Skeletal muscle tissue (tissue), 4 donors: ENCODE data around the gene CD79B. TPM values are rescaled to one million over a fixed set of nuclear protein-coding genes. Genes with fewer than 3 reads are reported as not detected.

Experiments used
- H3K27ac ChIP-seq: one replicate; pipeline ENCODE4 v1.7.0; 2013; ENCODE audit warnings: mild to moderate bottlenecking, low read depth, low read length, inconsistent platforms
- H3K27me3 ChIP-seq, 3 donors: one replicate each; pipeline ENCODE4 v1.7.0; 2013; ENCODE audit warnings: low read length in 3 of 3; ENCODE audit not compliant: control insufficient read depth in 3 of 3, insufficient read depth in 3 of 3
- H3K36me3 ChIP-seq, 3 donors: one replicate each; pipeline ENCODE4 v1.7.0; 2013; ENCODE audit warnings: low read length in 3 of 3; ENCODE audit not compliant: control insufficient read depth in 3 of 3, insufficient read depth in 3 of 3
- H3K4me1 ChIP-seq, 3 donors: one replicate each; pipeline ENCODE4 v1.7.0; 2013; ENCODE audit warnings: low read length in 3 of 3, mild to moderate bottlenecking in 3 of 3; ENCODE audit not compliant: control insufficient read depth in 3 of 3, insufficient read depth in 3 of 3
- H3K4me3 ChIP-seq, 3 donors: one replicate each; pipeline ENCODE4 v1.7.0; 2013; ENCODE audit warnings: low read length in 3 of 3
- H3K9ac ChIP-seq, 3 donors: one replicate each; pipeline ENCODE4 v1.7.0; 2013; ENCODE audit warnings: low read length in 3 of 3, mild to moderate bottlenecking in 3 of 3, moderate library complexity in 2 of 3, low read depth in 1 of 3
- H3K9me3 ChIP-seq, 3 donors: one replicate each; pipeline ENCODE4 v1.7.0; 2013; ENCODE audit warnings: low read length in 3 of 3; ENCODE audit not compliant: control insufficient read depth in 3 of 3
- total RNA-seq: library from RNA; depleted of rRNA; stranded (reverse); fragments of >200 nt; gene quantifications from one replicate; pipeline ENCODE4 v1.2.3, GENCODE V29; 2014
- donor health status: Osteomylitis.

Gene CD79B
- total RNA-seq, 1 donor from 2014 or later: 2.1 TPM

GRCh38 chr17:63934183-63935112 lies 2.3 kb upstream of the CD79B start:
- Histone ChIP-seq H3K4me3 (no peak overlapping the region), H3K27me3 (no peaks in the 10 kb centered on the region), H3K36me3 (peaks cover 3 to 7% (median 6%) of the 10 kb centered on the region in 3 donors), H3K4me1 (peaks cover 20 to 30% (median 27%) of the 10 kb centered on the region in 3 donors), H3K9ac (peak overlapping the region in 1 of 3 donors; percentile 8), H3K27ac (no peak overlapping the region), H3K9me3 (no peaks in the 10 kb centered on the region)

- Histone ChIP-seq H3K27ac (no peak overlapping the region), H3K4me3 (no peak overlapping the region), H3K9me3 (no peaks in the 10 kb centered on the region), H3K4me1 (peaks cover 20 to 30% (median 28%) of the 10 kb centered on the region in 3 donors), H3K36me3 (no peaks in the 10 kb centered on the region), H3K9ac (no peak overlapping the region), H3K27me3 (no peaks in the 10 kb centered on the region)
Measured at GRCh38 chr17:63933598-63933997, 1.5 kb upstream of the CD79B start.

GRCh38 chr17:63932721-63933120 lies 590 bp upstream of the CD79B start:
- Histone ChIP-seq H3K4me3 (no peak overlapping the region), H3K27ac (no peak overlapping the region), H3K36me3 (no peaks in the 10 kb centered on the region), H3K4me1 (peaks cover 20 to 30% (median 28%) of the 10 kb centered on the region in 3 donors), H3K27me3 (no peaks in the 10 kb centered on the region), H3K9me3 (no peaks in the 10 kb centered on the region), H3K9ac (no peak overlapping the region)

GRCh38 chr17:63930951-63931575 lies 1.1 kb downstream of the CD79B start:
- Histone ChIP-seq H3K36me3 (no peaks in the 10 kb centered on the region), H3K4me1 (peaks cover 20 to 28% (median 28%) of the 10 kb centered on the region in 3 donors), H3K27me3 (no peaks in the 10 kb centered on the region), H3K4me3 (peak overlapping the region in 1 of 3 donors; percentile 22), H3K9me3 (no peaks in the 10 kb centered on the region), H3K27ac (peak overlapping the region; percentile 47), H3K9ac (peak overlapping the region in 2 of 3 donors; percentile 54 to 69)

- peak overlapping the region in 2 of 3 donors; percentile 54 to 69 for H3K9ac ChIP-seq
- no peaks in the 10 kb centered on the region for H3K36me3 ChIP-seq
- peak overlapping the region; percentile 54 for H3K27ac ChIP-seq
- no peaks in the 10 kb centered on the region for H3K9me3 ChIP-seq
- H3K4me1 ChIP-seq: peaks cover 20 to 28% (median 28%) of the 10 kb centered on the region in 3 donors
- H3K27me3 ChIP-seq: no peaks in the 10 kb centered on the region
- H3K4me3 ChIP-seq: peak overlapping the region in 1 of 3 donors; percentile 41
Measured at GRCh38 chr17:63929860-63930766, 2.0 kb downstream of the CD79B start.

- no peak overlapping the region for H3K4me3 ChIP-seq
Measured at GRCh38 chr17:63928966-63929695, 3.0 kb downstream of the CD79B start.

GRCh38 chr17:63928172-63928666 lies 3.9 kb downstream of the CD79B start:
- Histone ChIP-seq H3K9me3 (no peaks in the 10 kb centered on the region), H3K27me3 (no peaks in the 10 kb centered on the region), H3K9ac (no peak overlapping the region), H3K4me1 (peaks cover 20 to 28% (median 24%) of the 10 kb centered on the region in 3 donors), H3K27ac (no peak overlapping the region), H3K36me3 (no peaks in the 10 kb centered on the region), H3K4me3 (no peak overlapping the region)

More at GRCh38 chr17:63928966-63929695, 3.0 kb downstream of the CD79B start:
- no peaks in the 10 kb centered on the region for H3K36me3 ChIP-seq
- H3K27ac ChIP-seq: no peak overlapping the region
- no peaks in the 10 kb centered on the region for H3K9me3 ChIP-seq
- peaks cover 20 to 28% (median 24%) of the 10 kb centered on the region in 3 donors for H3K4me1 ChIP-seq
- no peak overlapping the region for H3K9ac ChIP-seq
- no peaks in the 10 kb centered on the region for H3K27me3 ChIP-seq

- H3K9ac ChIP-seq: no peak overlapping the region
- H3K4me1 ChIP-seq: peaks cover 20 to 28% (median 24%) of the 10 kb centered on the region in 3 donors
- H3K9me3 ChIP-seq: no peaks in the 10 kb centered on the region
- no peak overlapping the region for H3K4me3 ChIP-seq
- no peaks in the 10 kb centered on the region for H3K27me3 ChIP-seq
- no peak overlapping the region for H3K27ac ChIP-seq
- H3K36me3 ChIP-seq: no peaks in the 10 kb centered on the region
Measured at GRCh38 chr17:63927464-63928171, 4.5 kb downstream of the CD79B start.
